NK-92 (cell line): Measurements from ENCODE around the gene KLHL17.
"Not testable (repeated sequence)": the region's sequence is repeated elsewhere in the genome, so short reads cannot be mapped to it uniquely, and the experiment has no call there.

Experiments
- DNase-seq: peaks from one replicate; lab custom pipeline; 2025; ENCODE audit not compliant: unreplicated experiment; lab: John Stamatoyannopoulos, UW

The KLHL17 gene

DNA sequence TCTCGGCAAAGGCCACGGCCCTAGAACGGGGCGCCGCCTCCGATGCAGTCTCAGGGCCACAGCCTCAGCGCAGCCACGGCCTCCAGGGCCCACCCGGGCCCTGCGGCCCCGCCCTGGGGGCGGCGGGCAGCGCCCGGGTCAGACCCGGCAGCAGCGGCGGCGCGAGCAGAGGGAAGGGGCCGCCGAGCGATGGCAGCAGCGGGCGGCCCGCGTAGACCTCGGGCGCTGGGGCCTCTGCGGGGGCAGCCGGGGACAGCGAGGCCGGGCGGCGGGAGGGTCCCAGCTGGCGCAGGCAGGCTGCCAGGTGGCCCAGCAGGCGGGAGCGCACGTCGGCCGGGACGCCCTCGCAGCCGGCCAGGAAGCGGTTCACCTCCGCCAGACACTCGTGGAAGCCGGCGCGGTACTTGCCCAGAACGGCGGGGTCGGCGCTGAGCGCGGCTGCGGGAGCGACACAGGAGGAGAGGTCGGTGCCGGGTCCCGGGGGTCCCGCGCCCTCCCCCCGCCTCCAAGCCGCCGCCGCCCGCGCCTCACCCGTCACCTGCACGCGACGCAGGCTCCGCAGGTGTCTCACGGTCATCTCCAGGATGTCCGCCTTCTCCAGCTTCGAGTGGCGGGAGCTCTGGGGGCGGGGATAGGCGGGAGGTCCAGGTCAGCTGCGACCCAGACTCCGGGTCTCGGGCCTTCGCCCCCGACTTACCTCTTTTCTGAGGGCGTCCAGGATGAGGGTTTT, 38.8 kb downstream of the KLHL17 start:
- DNase-seq: no peak

GRCh38 chr1:999725-1000356, 39.5 kb downstream of the KLHL17 start, which contains the start of gene HES4:
Gene HES4 (minus strand): TSS chr1:1000097. CDS start chr1:999973, 124 bp downstream.
- no peak for DNase-seq

DNA sequence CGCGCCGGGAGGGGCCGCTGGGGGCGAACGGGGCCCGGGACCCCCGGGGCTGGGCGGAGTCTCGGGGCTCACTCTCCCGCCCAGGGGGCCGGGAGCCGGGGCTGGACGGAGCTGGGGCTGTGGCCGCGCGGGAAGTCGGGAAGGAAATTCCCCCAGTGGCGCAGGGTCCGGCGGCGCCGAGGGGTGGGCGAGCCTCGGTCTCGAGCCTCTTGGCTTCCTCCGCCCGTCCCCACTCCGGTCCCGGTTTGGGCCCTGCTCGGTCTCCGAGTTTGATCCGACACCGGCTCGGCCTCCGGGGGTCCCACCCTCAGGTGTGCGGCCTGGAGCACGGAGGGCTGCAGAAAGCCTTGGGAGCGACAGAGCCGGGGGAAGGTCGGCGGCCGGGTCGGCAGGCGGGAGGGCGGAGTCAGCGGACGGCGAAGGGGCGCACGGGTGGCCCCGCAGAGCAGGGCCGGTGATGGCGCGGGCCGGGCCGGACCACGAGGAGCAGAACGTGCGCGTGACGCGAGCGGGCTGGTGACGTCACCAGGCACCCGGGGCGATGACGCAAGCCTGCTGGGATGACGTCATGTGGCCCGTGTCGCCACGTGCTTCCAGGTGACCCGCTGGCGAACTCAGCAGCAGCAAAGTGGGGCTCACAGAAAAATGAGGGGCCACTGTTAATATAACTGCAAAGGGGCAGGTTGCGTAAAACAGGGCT, 40.1 kb downstream of the KLHL17 start:
- DNase-seq: no peak

GRCh38 chr1:1001057-1001783, 40.8 kb downstream of the KLHL17 start:
- no peak for DNase-seq

GRCh38 chr1:1003618-1004419, 43.4 kb downstream of the KLHL17 start:
- no peak for DNase-seq

- DNase-seq: no peak
Observed at GRCh38 chr1:1004420-1004779, 44.0 kb downstream of the KLHL17 start.

GRCh38 chr1:1004780-1005697, 44.7 kb downstream of the KLHL17 start:
- DNase-seq: no peak

GRCh38 chr1:1005774-1006304, 45.5 kb downstream of the KLHL17 start:
- no peak for DNase-seq

GRCh38 chr1:1006305-1007159, 46.1 kb downstream of the KLHL17 start:
- no peak for DNase-seq

DNA sequence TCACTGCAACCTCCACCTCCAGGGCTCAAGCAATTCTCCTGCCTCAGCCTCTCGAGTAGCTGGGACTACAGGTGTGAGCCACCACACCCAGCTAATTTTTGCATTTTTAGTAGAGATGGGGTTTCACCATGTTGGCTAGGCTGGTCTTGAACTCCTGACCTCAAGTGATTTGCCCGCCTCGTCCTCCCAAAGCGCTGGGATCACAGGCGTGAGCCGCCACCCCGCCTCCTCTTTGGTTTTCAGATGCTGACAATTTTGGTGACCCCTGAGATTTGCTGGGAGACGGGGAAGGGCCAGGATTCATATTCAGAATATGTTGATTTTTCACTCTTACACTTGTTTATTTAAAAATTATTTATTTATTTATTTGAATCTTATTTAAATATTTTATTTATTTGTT, 49.7 kb downstream of the KLHL17 start:
- not testable (repeated sequence) for DNase-seq

DNA sequence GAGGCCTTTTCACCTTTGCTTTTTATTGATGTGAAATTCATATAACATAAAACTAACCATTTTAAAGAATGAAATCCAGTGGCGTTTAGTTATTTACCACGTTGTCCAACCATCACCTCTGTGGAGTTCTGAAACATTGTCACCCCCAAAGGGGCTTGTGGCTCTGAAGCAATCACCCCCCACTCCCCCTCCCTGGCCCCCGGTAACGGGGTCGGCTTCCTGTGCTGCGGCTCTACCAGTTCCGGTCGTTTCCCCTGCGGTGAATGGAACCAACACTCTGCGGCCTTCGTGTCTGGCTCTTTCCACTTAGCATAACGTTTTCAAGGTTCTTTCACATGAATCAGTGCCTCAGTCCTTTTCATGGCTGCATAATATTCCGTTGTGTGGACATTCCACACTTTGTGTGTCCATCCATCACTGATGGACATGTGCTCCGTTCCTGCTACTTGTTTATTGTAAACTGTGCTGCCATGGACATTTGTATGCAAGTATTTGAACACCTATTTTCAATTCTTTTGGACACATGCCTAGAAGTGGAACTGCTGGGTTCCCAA, 51.1 kb downstream of the KLHL17 start:
- DNase-seq: no peak

DNA sequence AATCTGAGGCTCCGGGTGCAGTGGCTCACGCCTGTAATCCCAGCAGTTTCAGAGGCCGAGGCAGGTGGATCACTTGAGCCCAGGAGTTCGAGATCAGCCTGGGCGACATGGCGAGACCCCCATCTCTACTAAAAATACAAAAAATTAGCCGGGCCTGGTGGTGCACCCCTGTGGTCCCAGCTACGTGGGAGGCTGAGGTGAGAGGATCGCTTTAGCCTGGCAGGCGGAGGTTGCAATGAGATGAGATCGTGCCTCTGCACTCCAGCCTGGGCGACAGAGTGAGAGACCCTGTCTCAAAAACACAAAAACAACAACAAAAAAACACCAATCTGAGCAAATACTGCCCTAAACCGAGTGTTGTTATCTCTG, 52.3 kb downstream of the KLHL17 start:
- not testable (repeated sequence) for DNase-seq

- DNase-seq: peak; percentile 54
Observed at GRCh38 chr1:1013105-1013921, 52.9 kb downstream of the KLHL17 start, which contains the start of gene ISG15. Gene ISG15 (plus strand): TSS chr1:1013497. CDS start chr1:1013574, 77 bp downstream.

- DNase-seq: no peak
Observed at GRCh38 chr1:1013922-1014648, 53.7 kb downstream of the KLHL17 start.

DNA sequence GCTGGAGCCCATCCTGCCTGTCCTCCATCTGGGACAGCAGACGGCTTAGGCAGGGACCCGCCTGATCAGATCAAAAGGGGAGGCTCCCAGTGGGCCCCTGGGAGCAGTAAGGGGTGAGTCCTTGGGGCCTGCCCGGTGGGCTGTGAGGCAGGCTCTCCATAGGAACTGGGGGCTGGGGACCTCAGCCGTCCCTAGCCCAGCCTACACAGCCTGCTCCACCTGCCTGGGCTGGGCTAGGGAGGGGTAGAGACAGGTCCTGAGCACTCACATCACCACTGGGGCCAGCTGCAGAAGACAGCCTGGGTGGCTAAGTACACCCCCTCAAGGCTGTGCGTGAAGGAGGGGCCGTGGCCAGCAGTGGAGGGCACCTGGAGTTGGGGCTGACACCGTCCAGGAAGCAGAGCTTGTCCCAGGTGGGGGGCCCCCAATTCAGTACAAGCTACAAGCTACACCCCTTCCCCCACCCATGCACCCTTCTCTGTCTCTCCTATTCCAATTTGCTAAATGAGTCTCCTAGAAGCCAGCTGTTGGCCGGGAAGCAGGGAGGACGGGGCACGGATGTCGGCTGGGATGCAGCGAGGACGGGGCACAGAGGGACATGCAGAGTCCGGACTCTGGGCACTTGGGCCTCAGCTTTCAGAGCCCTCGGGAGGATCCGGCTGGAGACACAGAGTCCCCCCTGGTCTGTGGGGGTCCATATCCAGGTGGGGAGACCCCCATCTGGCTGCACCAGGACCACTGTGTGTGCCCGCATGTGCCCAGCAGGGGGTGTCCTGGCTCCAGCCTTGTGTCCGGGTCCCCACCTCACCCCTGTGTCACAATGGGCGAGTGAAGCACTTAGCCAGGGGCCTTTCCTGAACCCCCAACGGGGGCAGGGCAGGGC, 54.7 kb downstream of the KLHL17 start:
- DNase-seq: no peak
